PC-9 (cell line): Measurements from ENCODE around the gene SLMAP.

Experiments used
- CTCF ChIP-seq: fragments of 200-600 bp; sonication (generic); conservative IDR thresholded peaks from 2 replicates; pipeline ENCODE4 v1.6.1; 2017; ENCODE audit warnings: mixed run types, antibody characterized with exemption, mild to moderate bottlenecking, moderate library complexity
- EZH2 ChIP-seq: fragments of 200-600 bp; sonication (generic); IDR thresholded peaks from 2 replicates; pipeline ENCODE4 v1.8.0; 2017; ENCODE audit warnings: antibody characterized with exemption, low read depth

- TF ChIP-seq CTCF (no peak), EZH2 (no peak)
Observed at GRCh38 chr3:57745101-57745500, 11.0 kb upstream of the SLMAP start.
